Hepatocyte (in vitro differentiated cells): ENCODE results near the gene NAE1.

Source experiments
- CTCF ChIP-seq: fragments of 200-600 bp; sonication (generic); IDR thresholded peaks from 2 replicates; pipeline ENCODE4 v1.5.1; 2016; ENCODE audit warnings: antibody characterized with exemption, mild to moderate bottlenecking; ENCODE audit not compliant: poor library complexity
- EZH2phosphoT487 ChIP-seq: fragments of 200-600 bp; sonication (generic); IDR thresholded peaks from one replicate; pipeline ENCODE4 v1.6.1; 2018; ENCODE audit warnings: antibody characterized with exemption, mild to moderate bottlenecking, low read depth, moderate library complexity; ENCODE audit not compliant: unreplicated experiment, severe bottlenecking

- TF ChIP-seq CTCF (no peak), EZH2phosphoT487 (no peak)
Measured at GRCh38 chr16:66843191-66843590, 12.4 kb upstream of the NAE1 start.
